MCF 10A (cell line): ENCODE data around the gene PALLD. TPM values are rescaled to one million over a fixed set of nuclear protein-coding genes. Genes with fewer than 3 reads are reported as not detected.

Source experiments
- BruUV-seq: library from RNA; stranded (reverse); fragments of 400-500 nt; replicated peaks from 2 replicates; lab custom pipeline; 2021; lab: Mats Ljungman, UMichigan
- CTCF ChIA-PET: fragments of 300-600 bp; sonication (Branson Sonifier 250); formaldehyde crosslinking; extraction: SDS; loops from one replicate; lab custom pipeline; 2021; ENCODE audit warnings: antibody characterized with exemption, inconsistent platforms; lab: Yijun Ruan, JAX
- POLR2A ChIA-PET: fragments of 300-600, 350-650 bp; sonication (Branson Sonifier 250); formaldehyde crosslinking; extraction: SDS; loops from one replicate; lab custom pipeline; 2020; ENCODE audit warnings: antibody characterized with exemption, inconsistent platforms; lab: Yijun Ruan, JAX
- DNase-seq: peaks from one replicate; pipeline ENCODE4 v3.0.0-alpha.2; 2018; ENCODE audit not compliant: unreplicated experiment
- H3K27ac Mint-ChIP-seq: one replicate; pipeline ENCODE4 v1.8.0; 2022; ENCODE audit warnings: mild to moderate bottlenecking, low read depth, mixed read lengths; ENCODE audit not compliant: unreplicated experiment
- H3K27me3 Mint-ChIP-seq: one replicate; pipeline ENCODE4 v1.8.0; 2022; ENCODE audit warnings: mixed read lengths; ENCODE audit not compliant: insufficient read depth, unreplicated experiment
- H3K36me3 Mint-ChIP-seq: one replicate; pipeline ENCODE4 v1.8.0; 2022; ENCODE audit warnings: mild to moderate bottlenecking, moderate library complexity, mixed read lengths; ENCODE audit not compliant: insufficient read depth, unreplicated experiment
- H3K4me1 Mint-ChIP-seq: one replicate; pipeline ENCODE4 v1.8.0; 2022; ENCODE audit warnings: mixed read lengths; ENCODE audit not compliant: insufficient read depth, unreplicated experiment
- H3K4me3 Mint-ChIP-seq: one replicate; pipeline ENCODE4 v1.8.0; 2022; ENCODE audit warnings: mild to moderate bottlenecking, moderate library complexity, mixed read lengths; ENCODE audit not compliant: unreplicated experiment
- H3K9me3 Mint-ChIP-seq: one replicate; pipeline ENCODE4 v1.8.0; 2022; ENCODE audit warnings: mixed read lengths; ENCODE audit not compliant: unreplicated experiment
- intact Hi-C: fragments of 100-400 bp; cut with micrococcal nuclease; formaldehyde crosslinking; loops from 2 replicates; pipeline ENCODE4 v1.14.1; 2022
- total RNA-seq: library from RNA; stranded (reverse); gene quantifications from 2 replicates; pipeline ENCODE4 v1.2.3, GENCODE V29; 2022
- TF ChIP-seq, protein P1 (sequence below): fragments of 200-600 bp; IDR thresholded peaks from one replicate; pipeline ENCODE4 v1.8.0; 2022; ENCODE audit warnings: antibody characterized with exemption, mild to moderate bottlenecking; ENCODE audit not compliant: unreplicated experiment

The PALLD gene
- total RNA-seq, 1 experiment from 2014 or later, result 191 TPM

DNA sequence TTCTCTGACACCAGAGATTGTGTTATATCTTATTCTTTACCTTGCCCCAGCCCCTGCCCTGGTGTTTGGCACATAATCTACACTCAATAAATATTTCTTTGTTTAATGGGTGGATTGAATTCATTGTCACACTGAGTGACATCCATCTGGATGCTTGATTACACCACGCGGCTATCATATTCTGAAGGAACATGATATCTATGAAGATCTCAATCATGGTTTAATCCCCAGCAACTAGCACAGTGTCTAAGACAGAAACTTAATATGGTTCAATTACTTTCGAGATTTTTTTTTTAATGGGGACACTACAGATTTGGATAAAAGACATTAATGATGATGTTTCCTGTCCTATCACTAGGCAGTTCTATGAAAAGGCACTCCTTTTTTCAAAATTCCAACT is 246.3 kb downstream of the PALLD start:
- TF ChIP-seq, protein P1, sequence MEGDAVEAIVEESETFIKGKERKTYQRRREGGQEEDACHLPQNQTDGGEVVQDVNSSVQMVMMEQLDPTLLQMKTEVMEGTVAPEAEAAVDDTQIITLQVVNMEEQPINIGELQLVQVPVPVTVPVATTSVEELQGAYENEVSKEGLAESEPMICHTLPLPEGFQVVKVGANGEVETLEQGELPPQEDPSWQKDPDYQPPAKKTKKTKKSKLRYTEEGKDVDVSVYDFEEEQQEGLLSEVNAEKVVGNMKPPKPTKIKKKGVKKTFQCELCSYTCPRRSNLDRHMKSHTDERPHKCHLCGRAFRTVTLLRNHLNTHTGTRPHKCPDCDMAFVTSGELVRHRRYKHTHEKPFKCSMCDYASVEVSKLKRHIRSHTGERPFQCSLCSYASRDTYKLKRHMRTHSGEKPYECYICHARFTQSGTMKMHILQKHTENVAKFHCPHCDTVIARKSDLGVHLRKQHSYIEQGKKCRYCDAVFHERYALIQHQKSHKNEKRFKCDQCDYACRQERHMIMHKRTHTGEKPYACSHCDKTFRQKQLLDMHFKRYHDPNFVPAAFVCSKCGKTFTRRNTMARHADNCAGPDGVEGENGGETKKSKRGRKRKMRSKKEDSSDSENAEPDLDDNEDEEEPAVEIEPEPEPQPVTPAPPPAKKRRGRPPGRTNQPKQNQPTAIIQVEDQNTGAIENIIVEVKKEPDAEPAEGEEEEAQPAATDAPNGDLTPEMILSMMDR, result no peak
- H3K27ac Mint-ChIP-seq, result no peak overlapping the region
- no peaks in the 10 kb centered on the region for H3K27me3 Mint-ChIP-seq
- no peaks in the 10 kb centered on the region for H3K9me3 Mint-ChIP-seq
- BruUV-seq, result no TSS peak
- ChIA-PET CTCF (no interaction called here), POLR2A (interaction anchor here (1.5 kb wide), 1 partner anchor 18 kb away, joined by 3 read pairs; no protein-coding TSS in a partner anchor)
- no peaks in the 10 kb centered on the region for H3K4me1 Mint-ChIP-seq
- H3K4me3 Mint-ChIP-seq, result no peak overlapping the region
- DNase-seq, result no peak
- no peaks in the 10 kb centered on the region for H3K36me3 Mint-ChIP-seq
- intact Hi-C loops, result no loop called here

DNA sequence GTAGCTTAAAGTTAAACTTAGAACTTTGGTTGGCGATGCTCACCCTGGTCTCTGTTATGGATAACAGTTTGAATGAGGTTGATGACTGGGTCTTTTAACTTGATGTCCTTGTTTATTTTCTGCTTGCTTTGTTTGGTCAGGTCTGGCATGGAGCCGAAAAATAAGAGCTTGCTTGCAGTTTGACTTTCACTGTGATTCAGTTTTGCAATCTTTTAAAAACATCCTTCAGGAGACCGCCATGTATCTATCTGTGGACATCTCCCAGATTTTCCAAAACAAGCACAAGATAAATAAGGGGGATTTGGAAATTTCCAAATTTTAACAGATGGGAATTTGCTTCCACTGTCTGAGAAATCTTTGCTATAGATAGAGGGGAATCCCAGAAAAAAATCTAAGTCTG is 246.7 kb downstream of the PALLD start:
- Mint-ChIP-seq H3K9me3 (no peaks in the 10 kb centered on the region), H3K27me3 (no peaks in the 10 kb centered on the region), H3K27ac (no peak overlapping the region), H3K4me1 (no peaks in the 10 kb centered on the region), H3K4me3 (no peak overlapping the region), H3K36me3 (no peaks in the 10 kb centered on the region)
- CTCF ChIA-PET, result no interaction called here
- intact Hi-C loops, result no loop called here
- POLR2A ChIA-PET, result interaction anchor here (1.5 kb wide), 1 partner anchor 18 kb away, joined by 3 read pairs; no protein-coding TSS in a partner anchor
- DNase-seq, result no peak
- TF ChIP-seq, protein P1, result no peak
- BruUV-seq, result no TSS peak

DNA sequence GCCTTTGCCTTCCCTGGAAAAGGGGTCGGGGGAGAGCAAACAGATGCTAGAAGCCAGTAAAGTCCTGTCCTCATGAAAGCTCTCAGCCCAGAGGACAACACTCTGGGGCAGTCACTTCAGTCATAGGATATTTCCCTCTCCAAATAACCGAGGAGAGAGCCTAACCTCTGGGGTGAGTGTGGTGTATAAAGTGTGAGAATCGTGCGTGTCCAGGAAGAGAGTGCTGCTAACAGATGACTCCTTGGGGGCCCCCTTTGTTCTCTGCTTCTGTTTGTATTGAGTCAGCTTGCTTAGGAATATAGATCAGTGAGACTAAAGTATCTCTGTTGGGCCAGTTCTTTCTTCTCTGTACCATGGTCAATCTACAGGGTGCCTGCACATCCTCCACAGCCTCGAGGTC is 247.2 kb downstream of the PALLD start:
- POLR2A ChIA-PET, result no interaction called here
- DNase-seq, result no peak
- Mint-ChIP-seq H3K4me1 (no peaks in the 10 kb centered on the region), H3K36me3 (peaks cover 3% of the 10 kb centered on the region), H3K4me3 (no peak overlapping the region), H3K27ac (no peak overlapping the region), H3K27me3 (no peaks in the 10 kb centered on the region), H3K9me3 (no peaks in the 10 kb centered on the region)
- TF ChIP-seq, protein P1, result no peak
- CTCF ChIA-PET, result interaction anchor here (0.5 kb wide), 1 partner anchor 73 kb away, joined by 4 read pairs; no protein-coding TSS in a partner anchor
- BruUV-seq, result no TSS peak
- intact Hi-C loops, result no loop called here

DNA sequence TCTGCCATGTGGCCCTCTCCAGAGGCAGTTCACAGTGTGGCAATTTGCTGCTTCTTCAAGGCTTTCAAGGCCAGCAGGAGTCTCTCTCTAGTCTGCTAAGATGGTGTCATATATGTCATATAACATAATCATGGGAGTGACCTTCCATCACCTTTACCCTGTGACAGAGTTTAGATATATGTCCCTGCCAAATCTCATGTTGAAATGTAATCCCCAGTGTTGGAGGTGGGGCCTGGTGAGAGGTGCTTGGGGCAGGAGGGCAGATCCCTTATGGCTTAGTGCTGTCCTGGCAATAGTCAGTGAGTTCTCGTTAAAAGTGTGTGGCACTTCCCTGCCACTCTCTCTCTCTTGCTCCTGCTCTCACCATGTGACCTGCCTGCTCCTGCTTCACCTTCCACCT is 252.0 kb downstream of the PALLD start:
- ChIA-PET CTCF (no interaction called here), POLR2A (no interaction called here)
- intact Hi-C loops, result no loop called here
- Mint-ChIP-seq H3K27me3 (no peaks in the 10 kb centered on the region), H3K36me3 (peaks cover 7% of the 10 kb centered on the region), H3K9me3 (no peaks in the 10 kb centered on the region), H3K4me1 (peaks cover 7% of the 10 kb centered on the region), H3K4me3 (no peak overlapping the region), H3K27ac (no peak overlapping the region)
- BruUV-seq, result no TSS peak
- TF ChIP-seq, protein P1, result no peak
- no peak for DNase-seq
